ENCODE measurements around the gene HDAC4. TPM values are rescaled to one million over a fixed set of nuclear protein-coding genes. Genes with fewer than 3 reads are reported as not detected.

HDAC4 gene
- total and polyA plus RNA-seq, 4 donors, result 2.9 to 37.2 (median 4.4) TPM

- peak; percentile 32 for DNase-seq (ENCODE audit: low spot score)
- 89% methylated on average over 28 of the region's 28 CpGs for WGBS
- no peak overlapping the region for H3K27ac ChIP-seq (ENCODE audit: low read depth in 1 of 2, low read length in 2 of 2)
These were observed 89.4 kb downstream of the HDAC4 start for GRCh38 chr2:239311132-239312040.

GRCh38 chr2:239310401-239311061 is 90.3 kb downstream of the HDAC4 start:
- DNase-seq (ENCODE audit: low spot score), result peak; percentile 23
- H3K9me3 ChIP-seq (ENCODE audit: control insufficient read depth in 4 of 4, low read length in 3 of 4), result no peaks in the 10 kb centered on the region
- 96% methylated on average over 14 of the region's 14 CpGs for WGBS
- no peaks in the 10 kb centered on the region for H3K4me1 ChIP-seq (ENCODE audit: control insufficient read depth in 4 of 4, insufficient read depth in 4 of 4, low read length in 3 of 4)
- H3K27me3 ChIP-seq (ENCODE audit: control insufficient read depth in 4 of 4, insufficient read depth in 4 of 4, low read length in 3 of 4), result no peaks in the 10 kb centered on the region
- H3K36me3 ChIP-seq (ENCODE audit: control insufficient read depth in 4 of 4, insufficient read depth in 3 of 4, low read depth in 1 of 4, low read length in 3 of 4), result no peaks in the 10 kb centered on the region
- no peak overlapping the region for H3K27ac ChIP-seq (ENCODE audit: low read depth in 1 of 2, low read length in 2 of 2)
- H3K9ac ChIP-seq (ENCODE audit: low read depth in 1 of 2, low read length in 2 of 2), result no peak overlapping the region
- H3K4me3 ChIP-seq (ENCODE audit: low read depth in 1 of 3, low read length in 3 of 3), result no peak overlapping the region
- TF ChIP-seq TAF1 (conservative IDR thresholded peaks at IDR 0.05) (no peak), FOXA1 (IDR thresholded peaks at IDR 0.05) (no peak), YY1 (IDR thresholded peaks at IDR 0.05) (no peak), FOXA2 (IDR thresholded peaks at IDR 0.05) (no peak), ZBTB33 (IDR thresholded peaks at IDR 0.05) (no peak), GABPA (IDR thresholded peaks at IDR 0.05 in 1 of 2, conservative IDR thresholded peaks at IDR 0.05 in 1 of 2) (no peak), CTCF (IDR thresholded peaks at IDR 0.05; ENCODE audit: low read depth, low read length, missing input control) (no peak), NR2F2 (IDR thresholded peaks at IDR 0.05) (no peak)

More at GRCh38 chr2:239311132-239312040, 89.4 kb downstream of the HDAC4 start:
- no peaks in the 10 kb centered on the region for H3K9me3 ChIP-seq (ENCODE audit: control insufficient read depth in 4 of 4, low read length in 3 of 4)
- H3K27me3 ChIP-seq (ENCODE audit: control insufficient read depth in 4 of 4, insufficient read depth in 4 of 4, low read length in 3 of 4), result no peaks in the 10 kb centered on the region
- TF ChIP-seq TAF1 (conservative IDR thresholded peaks at IDR 0.05), result no peak
- no peak for TF ChIP-seq ATF3 (IDR thresholded peaks at IDR 0.05)
- TF ChIP-seq EGR1 (IDR thresholded peaks at IDR 0.05; ENCODE audit: low read depth in 2 of 2), result no peak
- TF ChIP-seq REST (IDR thresholded peaks at IDR 0.05), result no peak
- no peak overlapping the region for H3K4me3 ChIP-seq (ENCODE audit: low read depth in 1 of 3, low read length in 3 of 3)
- H3K4me1 ChIP-seq (ENCODE audit: control insufficient read depth in 4 of 4, insufficient read depth in 4 of 4, low read length in 3 of 4), result no peaks in the 10 kb centered on the region
- H3K9ac ChIP-seq (ENCODE audit: low read depth in 1 of 2, low read length in 2 of 2), result no peak overlapping the region
- no peaks in the 10 kb centered on the region for H3K36me3 ChIP-seq (ENCODE audit: control insufficient read depth in 4 of 4, insufficient read depth in 3 of 4, low read depth in 1 of 4, low read length in 3 of 4)
